Keratinocyte (primary cell): Measurements from ENCODE around the gene TUBA1A.

ENCODE experiments used
- EZH2 ChIP-seq: IDR thresholded peaks from one replicate; pipeline ENCODE4 v1.6.1; 2012; ENCODE audit warnings: inconsistent platforms, mild to moderate bottlenecking, low read length, moderate library complexity
- TF ChIP-seq, protein P1 (sequence below), 3 experiments: IDR thresholded peaks in 1 of 3; conservative IDR thresholded peaks in 1 of 3; optimal IDR thresholded peaks in 1 of 3; 2 replicates in 2 of 3; 3 replicates in 1 of 3; pipeline versions ENCODE3 to v1.5.1; 2011; ENCODE audit warnings: low read length in 3 of 3, mild to moderate bottlenecking in 3 of 3, moderate library complexity in 2 of 3, control low read depth in 1 of 3, inconsistent platforms in 1 of 3; ENCODE audit not compliant: insufficient read depth in 2 of 3; ENCODE audit errors: extremely low read depth in 1 of 3

DNA sequence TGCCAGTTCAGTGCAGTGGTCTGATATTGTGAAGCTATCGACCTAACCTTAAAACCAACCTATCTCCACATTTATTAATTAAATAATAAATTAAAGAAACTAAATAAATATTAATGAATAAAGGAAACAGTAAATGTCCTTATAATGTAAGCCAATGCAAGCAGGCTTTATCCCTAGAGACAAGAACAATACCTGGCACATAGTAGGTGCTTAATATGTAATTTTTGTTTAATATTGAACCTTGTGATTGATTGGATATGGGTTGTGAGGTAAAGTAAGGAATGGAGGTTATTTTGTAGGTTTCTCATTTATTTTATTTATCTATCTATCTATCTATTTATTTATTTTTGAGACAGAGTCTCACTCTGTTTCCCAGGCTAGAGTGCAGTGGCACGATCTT lies 49.9 kb downstream of the TUBA1A start:
- TF ChIP-seq, protein P1, sequence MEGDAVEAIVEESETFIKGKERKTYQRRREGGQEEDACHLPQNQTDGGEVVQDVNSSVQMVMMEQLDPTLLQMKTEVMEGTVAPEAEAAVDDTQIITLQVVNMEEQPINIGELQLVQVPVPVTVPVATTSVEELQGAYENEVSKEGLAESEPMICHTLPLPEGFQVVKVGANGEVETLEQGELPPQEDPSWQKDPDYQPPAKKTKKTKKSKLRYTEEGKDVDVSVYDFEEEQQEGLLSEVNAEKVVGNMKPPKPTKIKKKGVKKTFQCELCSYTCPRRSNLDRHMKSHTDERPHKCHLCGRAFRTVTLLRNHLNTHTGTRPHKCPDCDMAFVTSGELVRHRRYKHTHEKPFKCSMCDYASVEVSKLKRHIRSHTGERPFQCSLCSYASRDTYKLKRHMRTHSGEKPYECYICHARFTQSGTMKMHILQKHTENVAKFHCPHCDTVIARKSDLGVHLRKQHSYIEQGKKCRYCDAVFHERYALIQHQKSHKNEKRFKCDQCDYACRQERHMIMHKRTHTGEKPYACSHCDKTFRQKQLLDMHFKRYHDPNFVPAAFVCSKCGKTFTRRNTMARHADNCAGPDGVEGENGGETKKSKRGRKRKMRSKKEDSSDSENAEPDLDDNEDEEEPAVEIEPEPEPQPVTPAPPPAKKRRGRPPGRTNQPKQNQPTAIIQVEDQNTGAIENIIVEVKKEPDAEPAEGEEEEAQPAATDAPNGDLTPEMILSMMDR (optimal IDR thresholded peaks at IDR 0.05 in 1 of 3, IDR thresholded peaks at IDR 0.05 in 1 of 3, conservative IDR thresholded peaks at IDR 0.05 in 1 of 3; ENCODE audit: extremely low read depth in 1 of 3, insufficient read depth in 2 of 3, low read length in 3 of 3) = no peak
- TF ChIP-seq EZH2 = no peak
